HAP-1 (cell line): ENCODE results near the gene PAX7.
"Not testable (repeated sequence)": the region's sequence is repeated elsewhere in the genome, so short reads cannot be mapped to it uniquely, and the experiment has no call there.

Experiments
- DNase-seq, 2 experiments: peaks; one replicate each; pipeline ENCODE4 v3.0.0-alpha.2; 2016 to 2020; ENCODE audit warnings: low spot score in 2 of 2
- H3K27me3 ChIP-seq: fragments of 250-450 bp; sonication (Bioruptor Pico); 2 replicates; pipeline ENCODE4 v1.5.1; 2020; ENCODE audit warnings: low read depth, mild to moderate bottlenecking, moderate library complexity
- H3K36me3 ChIP-seq: fragments of 250-450 bp; sonication (Bioruptor Pico); replicated peaks from 2 replicates; pipeline ENCODE4 v1.5.1; 2020; ENCODE audit warnings: mild to moderate bottlenecking
- H3K4me1 ChIP-seq: fragments of 250-450 bp; sonication (Bioruptor Pico); 2 replicates; pipeline ENCODE4 v1.5.1; 2020; ENCODE audit warnings: mild to moderate bottlenecking
- H3K4me3 ChIP-seq: fragments of 250-450 bp; sonication (Bioruptor Pico); 2 replicates; pipeline ENCODE4 v1.5.1; 2020; ENCODE audit warnings: mild to moderate bottlenecking, moderate library complexity
- H3K9me3 ChIP-seq: fragments of 250-450 bp; sonication (Bioruptor Pico); 2 replicates; pipeline ENCODE4 v1.5.1; 2020; ENCODE audit warnings: mild to moderate bottlenecking, moderate library complexity
- in situ Hi-C: fragments of 300-500 bp; cut with MboI; formaldehyde crosslinking; loops from 3 replicates; pipeline ENCODE4 v1.14.3; 2020; ENCODE audit warnings: low sequenced_read_pairs, inconsistent platforms, mixed read lengths

The PAX7 gene

GRCh38 chr1:18670868-18671225 lies 40.2 kb downstream of the PAX7 start:
- Histone ChIP-seq H3K27me3 (peaks cover 42% of the 10 kb centered on the region), H3K4me3 (no peak overlapping the region), H3K4me1 (no peaks in the 10 kb centered on the region), H3K9me3 (no peaks in the 10 kb centered on the region), H3K36me3 (no peaks in the 10 kb centered on the region)
- in situ Hi-C loops: no loop called here
- DNase-seq: no peak

- in situ Hi-C loops: no loop called here
- Histone ChIP-seq H3K36me3 (no peaks in the 10 kb centered on the region), H3K27me3 (peaks cover 41% of the 10 kb centered on the region), H3K4me1 (no peaks in the 10 kb centered on the region), H3K4me3 (no peak overlapping the region), H3K9me3 (no peaks in the 10 kb centered on the region)
- DNase-seq: no peak
Observed at GRCh38 chr1:18673976-18674375, 43.3 kb downstream of the PAX7 start.

- DNase-seq: no peak
- Histone ChIP-seq H3K9me3 (peaks cover 2% of the 10 kb centered on the region; the same call in 1 of the 2 replicates), H3K27me3 (peaks cover 41% of the 10 kb centered on the region), H3K4me1 (no peaks in the 10 kb centered on the region), H3K4me3 (no peak overlapping the region), H3K36me3 (no peaks in the 10 kb centered on the region)
- in situ Hi-C loops: no loop called here
Observed at GRCh38 chr1:18676332-18676781, 45.7 kb downstream of the PAX7 start.

- in situ Hi-C loops: no loop called here
- H3K36me3 ChIP-seq: no peaks in the 10 kb centered on the region
- peak; percentile 35 to 68 for DNase-seq
- H3K9me3 ChIP-seq: peaks cover 2% of the 10 kb centered on the region; the same call in 1 of the 2 replicates
- no peak overlapping the region for H3K4me3 ChIP-seq
- no peaks in the 10 kb centered on the region for H3K4me1 ChIP-seq
- H3K27me3 ChIP-seq: peaks cover 8% of the 10 kb centered on the region; the same call in 1 of the 2 replicates
Observed at GRCh38 chr1:18681423-18681835, 50.8 kb downstream of the PAX7 start.

GRCh38 chr1:18682375-18682774 lies 51.7 kb downstream of the PAX7 start:
- no peaks in the 10 kb centered on the region for H3K36me3 ChIP-seq
- peaks cover 2% of the 10 kb centered on the region; the same call in 1 of the 2 replicates for H3K9me3 ChIP-seq
- H3K4me3 ChIP-seq: no peak overlapping the region
- in situ Hi-C loops: no loop called here
- H3K27me3 ChIP-seq: peaks cover under 1% of the 10 kb centered on the region; the same call in 1 of the 2 replicates
- H3K4me1 ChIP-seq: no peaks in the 10 kb centered on the region
- no peak for DNase-seq

GRCh38 chr1:18684303-18684702 lies 53.7 kb downstream of the PAX7 start:
- H3K36me3 ChIP-seq: no peaks in the 10 kb centered on the region
- DNase-seq: no peak
- in situ Hi-C loops: no loop called here
- no peak overlapping the region for H3K4me3 ChIP-seq
- H3K9me3 ChIP-seq: peaks cover 2% of the 10 kb centered on the region; the same call in 1 of the 2 replicates
- no peaks in the 10 kb centered on the region for H3K4me1 ChIP-seq
- no peaks in the 10 kb centered on the region for H3K27me3 ChIP-seq

GRCh38 chr1:18686540-18686939 lies 55.9 kb downstream of the PAX7 start:
- no peaks in the 10 kb centered on the region for H3K9me3 ChIP-seq
- in situ Hi-C loops: no loop called here
- H3K36me3 ChIP-seq: no peaks in the 10 kb centered on the region
- H3K27me3 ChIP-seq: no peaks in the 10 kb centered on the region; the same call in 1 of the 2 replicates
- no peaks in the 10 kb centered on the region for H3K4me1 ChIP-seq
- H3K4me3 ChIP-seq: no peak overlapping the region
- DNase-seq: no peak

- Histone ChIP-seq H3K4me3 (no peak overlapping the region), H3K27me3 (no peaks in the 10 kb centered on the region; the same call in 1 of the 2 replicates), H3K9me3 (no peaks in the 10 kb centered on the region), H3K4me1 (no peaks in the 10 kb centered on the region), H3K36me3 (no peaks in the 10 kb centered on the region)
- in situ Hi-C loops: no loop called here
- no peak for DNase-seq
Observed at GRCh38 chr1:18687273-18687672, 56.6 kb downstream of the PAX7 start.

- Histone ChIP-seq H3K4me3 (no peak overlapping the region), H3K36me3 (no peaks in the 10 kb centered on the region), H3K9me3 (no peaks in the 10 kb centered on the region), H3K4me1 (no peaks in the 10 kb centered on the region), H3K27me3 (peaks cover 17% of the 10 kb centered on the region)
- in situ Hi-C loops: no loop called here
- no peak for DNase-seq
Observed at GRCh38 chr1:18691648-18692047, 61.0 kb downstream of the PAX7 start.

GRCh38 chr1:18693256-18694098 lies 62.8 kb downstream of the PAX7 start:
- in situ Hi-C loops: no loop called here
- no peak overlapping the region for H3K4me3 ChIP-seq
- H3K9me3 ChIP-seq: no peaks in the 10 kb centered on the region
- peak in 1 of 2 experiments; percentile 17 for DNase-seq
- H3K36me3 ChIP-seq: no peaks in the 10 kb centered on the region
- H3K4me1 ChIP-seq: no peaks in the 10 kb centered on the region
- H3K27me3 ChIP-seq: peaks cover 24% of the 10 kb centered on the region

- H3K36me3 ChIP-seq, DNase-seq, H3K4me3 ChIP-seq, H3K9me3 ChIP-seq, in situ Hi-C loops, H3K4me1 ChIP-seq: not testable (repeated sequence)
- peaks cover 26% of the 10 kb centered on the region for H3K27me3 ChIP-seq
Observed at GRCh38 chr1:18694289-18694688, 63.6 kb downstream of the PAX7 start.

GRCh38 chr1:18697541-18697940 lies 66.9 kb downstream of the PAX7 start:
- H3K9me3 ChIP-seq: no peaks in the 10 kb centered on the region
- in situ Hi-C loops: no loop called here
- H3K36me3 ChIP-seq: no peaks in the 10 kb centered on the region
- H3K4me3 ChIP-seq: no peak overlapping the region
- H3K4me1 ChIP-seq: no peaks in the 10 kb centered on the region
- H3K27me3 ChIP-seq: peaks cover 28% of the 10 kb centered on the region
- no peak for DNase-seq

GRCh38 chr1:18700530-18700929 lies 69.9 kb downstream of the PAX7 start:
- DNase-seq: no peak
- Histone ChIP-seq H3K9me3 (no peaks in the 10 kb centered on the region), H3K4me1 (no peaks in the 10 kb centered on the region), H3K4me3 (no peak overlapping the region), H3K36me3 (no peaks in the 10 kb centered on the region), H3K27me3 (peaks cover 16% of the 10 kb centered on the region; the same call in 1 of the 2 replicates)
- in situ Hi-C loops: no loop called here

GRCh38 chr1:18701183-18701582 lies 70.5 kb downstream of the PAX7 start:
- H3K27me3 ChIP-seq: peaks cover 20% of the 10 kb centered on the region; the same call in 1 of the 2 replicates
- H3K9me3 ChIP-seq: no peaks in the 10 kb centered on the region
- H3K36me3 ChIP-seq: no peaks in the 10 kb centered on the region
- H3K4me3 ChIP-seq: no peak overlapping the region
- no peak for DNase-seq
- H3K4me1 ChIP-seq: no peaks in the 10 kb centered on the region
- in situ Hi-C loops: no loop called here
